NOMO-1 (cell line): ENCODE measurements around the gene ODAPH.
"Not testable (repeated sequence)": the region's sequence is repeated elsewhere in the genome, so short reads cannot be mapped to it uniquely, and the experiment has no call there.

Source experiments
- DNase-seq, 2 experiments: peaks; one replicate each; lab custom pipeline; 2025; ENCODE audit not compliant: unreplicated experiment in 2 of 2; lab: John Stamatoyannopoulos, UW

The ODAPH gene

GRCh38 chr4:75555294-75556164 is at the start of gene ODAPH:
TSS of gene ODAPH (plus strand) at chr4:75556066. CDS start at chr4:75556083, 17 bp downstream.
- no peak for DNase-seq

- not testable (repeated sequence) for DNase-seq
Measured at GRCh38 chr4:75509592-75509991, 46.3 kb upstream of the ODAPH start.

GRCh38 chr4:75511841-75512240 is 44.0 kb upstream of the ODAPH start:
- DNase-seq: no peak

- peak; percentile 29 to 55 for DNase-seq
Measured at GRCh38 chr4:75512386-75513211, 43.3 kb upstream of the ODAPH start.

- DNase-seq: peak in 1 of 2 experiments; percentile 25
Measured at GRCh38 chr4:75513526-75514130, 42.2 kb upstream of the ODAPH start.

GRCh38 chr4:75514131-75514948 is 41.5 kb upstream of the ODAPH start, which contains the start of the genes RCHY1 and THAP6:
TSS of gene RCHY1 (minus strand) at chr4:75514403. CDS start at chr4:75514286, 117 bp downstream.
TSS of gene THAP6 (plus strand) at chr4:75514473. CDS start at chr4:75515453, 980 bp downstream.
- DNase-seq: peak; percentile 92 to 97

GRCh38 chr4:75514949-75515612 is 40.8 kb upstream of the ODAPH start:
- peak; percentile 6 to 12 for DNase-seq

- DNase-seq: no peak
Measured at GRCh38 chr4:75516144-75516543, 39.7 kb upstream of the ODAPH start.

GRCh38 chr4:75519452-75519851 is 36.4 kb upstream of the ODAPH start:
- not testable (repeated sequence) for DNase-seq

- DNase-seq: no peak
Measured at GRCh38 chr4:75525086-75525485, 30.8 kb upstream of the ODAPH start.

GRCh38 chr4:75525910-75526309 is 30.0 kb upstream of the ODAPH start:
- DNase-seq: no peak

GRCh38 chr4:75527482-75527881 is 28.4 kb upstream of the ODAPH start:
- no peak for DNase-seq

- DNase-seq: no peak
Measured at GRCh38 chr4:75530556-75531322, 25.1 kb upstream of the ODAPH start.

GRCh38 chr4:75531536-75532143 is 24.2 kb upstream of the ODAPH start:
- DNase-seq: not testable (repeated sequence)

- DNase-seq: not testable (repeated sequence)
Measured at GRCh38 chr4:75533339-75533887, 22.5 kb upstream of the ODAPH start.

GRCh38 chr4:75533926-75534325 is 21.9 kb upstream of the ODAPH start:
- not testable (repeated sequence) for DNase-seq

- not testable (repeated sequence) for DNase-seq
Measured at GRCh38 chr4:75537308-75537707, 18.6 kb upstream of the ODAPH start.

GRCh38 chr4:75542824-75543223 is 13.0 kb upstream of the ODAPH start:
- no peak for DNase-seq
